Measurements from ENCODE around the gene ZBTB42.

- TF ChIP-seq EP300 (IDR thresholded peaks at IDR 0.05) = no peak
- TF ChIP-seq, protein P1, sequence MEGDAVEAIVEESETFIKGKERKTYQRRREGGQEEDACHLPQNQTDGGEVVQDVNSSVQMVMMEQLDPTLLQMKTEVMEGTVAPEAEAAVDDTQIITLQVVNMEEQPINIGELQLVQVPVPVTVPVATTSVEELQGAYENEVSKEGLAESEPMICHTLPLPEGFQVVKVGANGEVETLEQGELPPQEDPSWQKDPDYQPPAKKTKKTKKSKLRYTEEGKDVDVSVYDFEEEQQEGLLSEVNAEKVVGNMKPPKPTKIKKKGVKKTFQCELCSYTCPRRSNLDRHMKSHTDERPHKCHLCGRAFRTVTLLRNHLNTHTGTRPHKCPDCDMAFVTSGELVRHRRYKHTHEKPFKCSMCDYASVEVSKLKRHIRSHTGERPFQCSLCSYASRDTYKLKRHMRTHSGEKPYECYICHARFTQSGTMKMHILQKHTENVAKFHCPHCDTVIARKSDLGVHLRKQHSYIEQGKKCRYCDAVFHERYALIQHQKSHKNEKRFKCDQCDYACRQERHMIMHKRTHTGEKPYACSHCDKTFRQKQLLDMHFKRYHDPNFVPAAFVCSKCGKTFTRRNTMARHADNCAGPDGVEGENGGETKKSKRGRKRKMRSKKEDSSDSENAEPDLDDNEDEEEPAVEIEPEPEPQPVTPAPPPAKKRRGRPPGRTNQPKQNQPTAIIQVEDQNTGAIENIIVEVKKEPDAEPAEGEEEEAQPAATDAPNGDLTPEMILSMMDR (IDR thresholded peaks at IDR 0.05) = no peak
Observed at GRCh38 chr14:104843006-104843405, 42.1 kb downstream of the ZBTB42 start.

Data from tibial nerve (tissue), 4 donors.